22Rv1 (cell line): ENCODE results near the gene EFCAB8.

Experiments
- CTCF ChIP-seq: fragments of 450-650 bp; IDR thresholded peaks from 2 replicates; pipeline ENCODE4 v1.5.1; 2017; ENCODE audit warnings: mild to moderate bottlenecking
- ZFX ChIP-seq: fragments of 450-650 bp; IDR thresholded peaks from 2 replicates; pipeline ENCODE4 v1.6.1; 2017; ENCODE audit warnings: antibody characterized with exemption, borderline replicate concordance

- TF ChIP-seq CTCF, result no peak
- no peak for TF ChIP-seq ZFX
These were observed 107.7 kb downstream of the EFCAB8 start for GRCh38 chr20:32966382-32966781.
